Neuron (in vitro differentiated cells): ENCODE data around the gene GIMAP2.
"Not testable (repeated sequence)": the region's sequence is repeated elsewhere in the genome, so short reads cannot be mapped to it uniquely, and the experiment has no call there.

Source experiments
- H2AFZ ChIP-seq: one replicate; pipeline ENCODE4 v1.6.1; 2013; ENCODE audit warnings: low read depth, mild to moderate bottlenecking, inconsistent platforms, low read length, moderate library complexity
- H3K27me3 ChIP-seq: one replicate; pipeline ENCODE4 v1.6.1; 2013; ENCODE audit warnings: low read length; ENCODE audit not compliant: insufficient read depth
- H3K36me3 ChIP-seq: one replicate; pipeline ENCODE4 v1.6.1; 2013; ENCODE audit warnings: low read length; ENCODE audit not compliant: insufficient read depth
- H3K4me1 ChIP-seq: one replicate; pipeline ENCODE4 v1.6.1; 2013; ENCODE audit warnings: low read length; ENCODE audit not compliant: insufficient read depth
- H3K4me3 ChIP-seq: 2 replicates; pipeline ENCODE4 v1.5.1; 2013; ENCODE audit warnings: mild to moderate bottlenecking, low read length, moderate library complexity
- H3K9me3 ChIP-seq: one replicate; pipeline ENCODE4 v1.6.1; 2013; ENCODE audit warnings: low read length

Gene GIMAP2

GRCh38 chr7:150665089-150665748, 20.3 kb upstream of the GIMAP2 start:
- no peaks in the 10 kb centered on the region for H3K27me3 ChIP-seq
- no peaks in the 10 kb centered on the region for H3K36me3 ChIP-seq
- no peak overlapping the region for H2AFZ ChIP-seq
- no peaks in the 10 kb centered on the region for H3K4me1 ChIP-seq
- H3K4me3 ChIP-seq, result no peak overlapping the region
- H3K9me3 ChIP-seq, result no peaks in the 10 kb centered on the region

DNA sequence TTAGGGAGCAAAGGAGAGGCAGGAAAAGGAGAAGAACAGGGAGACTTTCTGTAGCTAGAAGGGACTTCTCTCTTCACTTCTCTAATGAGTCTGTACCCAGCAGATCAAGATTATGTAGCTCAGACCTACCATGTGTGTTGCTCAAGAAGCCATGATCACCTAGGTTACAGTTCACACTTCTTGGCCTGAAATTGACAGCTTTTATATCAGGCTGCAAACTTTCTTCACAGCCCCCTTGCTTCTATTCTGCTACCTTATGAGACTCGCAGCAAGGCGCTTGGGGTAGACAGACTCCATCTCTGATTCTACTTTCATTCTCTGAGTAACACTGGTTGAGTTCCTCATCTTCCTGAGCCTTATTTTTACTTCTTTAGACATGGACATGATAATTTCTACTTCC, 19.6 kb upstream of the GIMAP2 start:
- no peaks in the 10 kb centered on the region for H3K36me3 ChIP-seq

DNA sequence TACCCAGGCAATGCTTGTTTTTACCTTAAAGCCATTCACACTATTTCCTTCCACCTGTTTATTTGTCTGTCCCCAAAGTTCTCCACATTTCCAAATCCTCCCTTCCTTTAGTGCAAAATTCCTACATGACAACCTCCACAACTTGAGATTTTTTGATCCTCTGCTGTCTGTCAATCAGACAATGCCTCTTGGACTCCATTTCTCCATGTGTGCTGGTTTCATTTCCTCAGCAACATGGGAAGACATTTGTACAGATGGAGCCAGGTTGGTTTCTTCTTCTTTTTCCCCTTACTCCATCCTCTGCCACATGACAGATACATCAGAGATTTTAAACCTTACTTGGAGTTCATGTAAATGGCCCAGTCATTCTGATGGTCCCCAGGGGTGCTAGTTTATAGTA, 19.1 kb upstream of the GIMAP2 start:
- H3K9me3 ChIP-seq, result no peaks in the 10 kb centered on the region
- no peak overlapping the region for H3K4me3 ChIP-seq
- H3K27me3 ChIP-seq, result no peaks in the 10 kb centered on the region
- H3K4me1 ChIP-seq, result no peaks in the 10 kb centered on the region
- H2AFZ ChIP-seq, result no peak overlapping the region
- no peaks in the 10 kb centered on the region for H3K36me3 ChIP-seq

More for the DNA sequence above, 19.6 kb upstream of the GIMAP2 start:
- Histone ChIP-seq H2AFZ (no peak overlapping the region), H3K4me1 (no peaks in the 10 kb centered on the region), H3K27me3 (no peaks in the 10 kb centered on the region), H3K9me3 (no peaks in the 10 kb centered on the region), H3K4me3 (no peak overlapping the region)

DNA sequence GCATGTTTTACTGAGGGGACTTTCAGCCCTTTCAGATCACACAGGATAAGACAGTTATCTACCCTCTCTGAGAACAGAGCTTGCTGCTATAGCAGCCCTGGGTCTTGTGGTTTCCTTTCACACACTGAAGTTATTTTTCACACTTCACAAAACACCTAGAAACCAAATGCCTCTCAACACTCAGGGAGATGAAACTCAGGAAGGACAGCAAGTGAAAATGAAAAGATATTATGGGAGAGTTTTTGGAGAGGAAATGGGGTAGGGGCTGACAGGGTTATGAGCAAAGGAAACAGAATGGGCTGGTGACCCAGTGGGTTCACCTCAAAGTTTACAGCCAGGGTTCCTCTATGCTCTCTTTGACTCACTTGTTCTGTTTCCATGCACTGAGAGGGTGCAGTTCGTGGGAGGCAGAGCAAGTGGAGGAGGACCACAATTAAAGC, 17.0 kb upstream of the GIMAP2 start:
- Histone ChIP-seq H3K36me3 (no peaks in the 10 kb centered on the region), H2AFZ (no peak overlapping the region), H3K4me1 (no peaks in the 10 kb centered on the region), H3K4me3 (no peak overlapping the region), H3K9me3 (no peaks in the 10 kb centered on the region), H3K27me3 (no peaks in the 10 kb centered on the region)

DNA sequence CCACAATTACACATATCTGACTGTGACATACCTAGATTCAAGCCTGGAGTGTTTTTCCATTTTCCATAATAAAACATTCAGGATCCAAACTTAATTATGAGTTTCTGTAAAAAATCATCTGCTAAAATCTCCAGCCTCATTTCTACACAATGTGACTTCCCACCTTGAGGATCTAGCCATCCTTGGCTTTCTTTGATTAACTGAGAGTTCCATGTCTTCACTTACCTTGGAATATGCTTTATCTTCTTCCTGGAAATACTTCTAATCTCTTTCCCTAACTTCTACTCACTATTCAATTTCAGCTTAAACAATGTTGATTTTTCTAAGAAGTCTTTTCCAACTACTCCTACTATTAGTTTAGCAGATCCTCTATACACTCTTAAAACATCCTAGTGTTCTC, 16.5 kb upstream of the GIMAP2 start:
- no peaks in the 10 kb centered on the region for H3K9me3 ChIP-seq
- H2AFZ ChIP-seq, result no peak overlapping the region
- H3K4me3 ChIP-seq, result no peak overlapping the region
- no peaks in the 10 kb centered on the region for H3K36me3 ChIP-seq
- no peaks in the 10 kb centered on the region for H3K27me3 ChIP-seq
- H3K4me1 ChIP-seq, result no peaks in the 10 kb centered on the region

DNA sequence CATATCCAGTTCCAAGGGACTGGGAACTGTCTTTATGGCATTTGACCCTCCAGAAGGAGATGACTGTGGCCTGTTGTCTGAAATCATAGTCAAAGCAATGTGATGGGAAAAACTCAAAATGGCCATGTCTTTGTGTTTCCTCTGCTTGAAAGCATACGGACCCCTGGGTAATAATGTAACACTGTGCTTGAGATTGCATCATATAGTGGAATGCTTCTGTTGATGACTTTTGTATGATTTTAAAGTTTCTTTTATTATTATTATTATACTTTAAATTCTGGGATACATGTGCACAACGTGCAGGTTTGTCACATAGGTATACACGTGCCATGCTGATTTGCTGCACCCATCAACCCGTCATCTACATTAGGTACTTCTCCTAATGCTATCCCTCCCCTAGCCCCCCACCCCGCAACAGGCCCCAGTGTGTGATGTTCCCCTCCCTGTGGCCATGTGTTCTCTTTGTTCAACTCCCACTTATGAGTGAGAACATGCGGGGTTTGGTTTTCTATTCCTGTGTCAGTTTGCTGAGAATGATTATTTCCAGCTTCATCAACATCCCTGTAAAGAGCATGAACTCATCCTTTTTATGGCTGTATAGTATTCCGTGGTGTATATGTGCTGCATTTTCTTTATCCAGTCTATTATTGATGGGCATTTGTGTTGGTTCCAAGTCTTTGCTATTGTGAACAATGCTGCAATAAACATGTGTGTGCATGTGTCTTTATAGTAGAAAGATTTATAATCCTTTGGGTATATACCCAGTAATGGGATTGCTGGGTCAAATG, 13.5 kb upstream of the GIMAP2 start:
- not testable (repeated sequence) for H3K36me3 ChIP-seq, H3K4me1 ChIP-seq, H3K4me3 ChIP-seq, H3K9me3 ChIP-seq, H3K27me3 ChIP-seq, H2AFZ ChIP-seq

- no peak overlapping the region for H3K4me3 ChIP-seq
- H3K36me3 ChIP-seq, result no peaks in the 10 kb centered on the region
- no peaks in the 10 kb centered on the region for H3K4me1 ChIP-seq
- H3K27me3 ChIP-seq, result no peaks in the 10 kb centered on the region
- H3K9me3 ChIP-seq, result no peaks in the 10 kb centered on the region
- H2AFZ ChIP-seq, result no peak overlapping the region
Measured at GRCh38 chr7:150675714-150676113, 9.8 kb upstream of the GIMAP2 start.

DNA sequence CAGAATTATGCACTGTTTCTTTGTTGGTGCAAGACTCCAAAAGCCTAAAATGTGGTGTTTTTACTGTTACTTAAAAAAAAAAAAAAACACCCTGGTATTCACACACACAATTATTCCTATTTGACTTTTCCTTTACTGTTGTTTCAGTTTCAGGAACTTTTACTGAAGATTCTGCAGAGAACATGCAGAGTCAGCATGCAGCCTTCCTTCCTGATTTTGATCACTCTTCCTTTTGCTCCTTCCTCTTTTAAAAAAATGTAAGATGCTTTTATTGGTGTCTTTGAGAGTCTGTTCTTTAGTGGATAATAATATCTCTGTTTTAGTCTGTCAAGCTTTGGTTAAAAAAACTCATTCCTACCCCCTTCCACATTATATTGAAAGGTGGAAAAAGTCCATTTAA, 9.2 kb upstream of the GIMAP2 start:
- not testable (repeated sequence) for H3K4me3 ChIP-seq, H3K9me3 ChIP-seq, H2AFZ ChIP-seq, H3K27me3 ChIP-seq, H3K4me1 ChIP-seq, H3K36me3 ChIP-seq

DNA sequence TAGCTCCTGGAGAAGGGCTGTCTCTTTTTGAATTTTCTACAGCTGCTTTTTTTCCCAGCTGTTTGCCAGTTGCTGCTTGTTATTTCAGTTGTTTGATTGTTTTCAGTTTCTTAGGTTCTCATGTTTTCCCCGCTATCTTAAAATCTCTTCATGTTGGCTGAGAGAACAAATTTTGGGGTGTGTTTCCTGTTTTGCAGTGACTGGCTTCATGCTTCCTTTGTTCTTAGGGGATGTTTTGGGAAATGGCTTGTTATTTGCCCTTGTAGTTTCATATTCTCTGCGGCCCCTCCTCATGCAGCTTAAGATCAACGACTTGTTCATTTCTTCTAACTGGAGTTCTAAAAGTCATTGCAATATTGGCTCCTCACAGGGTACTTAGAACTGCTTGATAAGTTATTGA, 8.7 kb upstream of the GIMAP2 start:
- H3K27me3 ChIP-seq, H2AFZ ChIP-seq, H3K9me3 ChIP-seq, H3K4me1 ChIP-seq, H3K36me3 ChIP-seq, H3K4me3 ChIP-seq: not testable (repeated sequence)

DNA sequence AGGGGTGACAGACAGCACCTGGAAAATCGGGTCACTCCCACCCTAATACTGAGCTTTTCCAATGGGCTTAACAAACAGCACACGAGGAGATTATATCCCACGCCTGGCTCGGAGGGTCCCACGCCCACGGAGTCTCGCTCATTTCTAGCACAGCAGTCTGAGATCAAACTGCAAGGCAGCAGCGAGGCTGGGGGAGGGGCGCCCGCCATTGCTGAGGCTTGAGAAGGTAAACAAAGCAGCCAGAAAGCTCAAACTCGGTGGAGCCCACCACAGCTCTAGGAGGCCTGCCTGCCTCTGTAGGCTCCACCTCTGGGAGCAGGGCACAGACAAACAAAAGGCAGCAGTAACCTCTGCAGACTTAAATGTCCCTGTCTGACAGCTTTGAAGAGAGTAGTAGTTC, 6.9 kb upstream of the GIMAP2 start:
- not testable (repeated sequence) for H3K4me3 ChIP-seq, H3K36me3 ChIP-seq, H3K27me3 ChIP-seq, H2AFZ ChIP-seq, H3K4me1 ChIP-seq, H3K9me3 ChIP-seq

- H3K4me1 ChIP-seq, H3K9me3 ChIP-seq, H3K27me3 ChIP-seq, H3K4me3 ChIP-seq, H2AFZ ChIP-seq, H3K36me3 ChIP-seq: not testable (repeated sequence)
Measured at GRCh38 chr7:150680364-150680763, 5.1 kb upstream of the GIMAP2 start.

- no peak overlapping the region for H2AFZ ChIP-seq
- no peak overlapping the region for H3K4me3 ChIP-seq
- H3K36me3 ChIP-seq, result no peaks in the 10 kb centered on the region
- H3K9me3 ChIP-seq, result no peaks in the 10 kb centered on the region
- H3K4me1 ChIP-seq, result no peaks in the 10 kb centered on the region
- peaks cover 4% of the 10 kb centered on the region for H3K27me3 ChIP-seq
Measured at GRCh38 chr7:150686030-150686631, 625 bp downstream of the GIMAP2 start.

- Histone ChIP-seq H3K36me3 (no peaks in the 10 kb centered on the region), H3K4me1 (no peaks in the 10 kb centered on the region), H3K27me3 (peaks cover 4% of the 10 kb centered on the region), H3K4me3 (no peak overlapping the region), H2AFZ (no peak overlapping the region), H3K9me3 (no peaks in the 10 kb centered on the region)
Measured at GRCh38 chr7:150688630-150689029, 3.1 kb downstream of the GIMAP2 start.
